Amniotic stem cell (primary cell): ENCODE measurements around the gene PSMD1.
"Not testable (repeated sequence)": the region's sequence is repeated elsewhere in the genome, so short reads cannot be mapped to it uniquely, and the experiment has no call there.

Experiments
- DNase-seq: peaks from one replicate; lab custom pipeline; 2025; lab: John Stamatoyannopoulos, UW

Gene PSMD1

DNA sequence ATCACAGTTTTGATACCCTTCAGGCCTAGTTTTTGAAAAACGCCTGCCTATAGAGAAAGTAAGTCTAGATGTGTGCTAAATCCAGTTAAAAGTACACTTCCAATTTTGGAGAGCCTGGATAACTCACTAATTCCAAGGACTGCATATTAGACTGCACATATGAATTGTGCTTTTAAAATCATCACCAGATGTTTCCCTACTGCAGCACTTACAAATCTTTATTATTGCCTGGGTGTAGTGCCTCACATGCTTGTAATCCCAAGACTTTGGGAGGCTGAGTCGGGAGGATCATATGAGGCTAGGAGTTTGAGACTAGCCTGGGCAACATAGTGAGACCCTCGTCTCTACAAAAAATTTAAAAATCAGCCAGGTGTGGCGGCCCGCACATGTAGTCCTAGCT, 104.0 kb downstream of the PSMD1 start:
- no peak for DNase-seq

DNA sequence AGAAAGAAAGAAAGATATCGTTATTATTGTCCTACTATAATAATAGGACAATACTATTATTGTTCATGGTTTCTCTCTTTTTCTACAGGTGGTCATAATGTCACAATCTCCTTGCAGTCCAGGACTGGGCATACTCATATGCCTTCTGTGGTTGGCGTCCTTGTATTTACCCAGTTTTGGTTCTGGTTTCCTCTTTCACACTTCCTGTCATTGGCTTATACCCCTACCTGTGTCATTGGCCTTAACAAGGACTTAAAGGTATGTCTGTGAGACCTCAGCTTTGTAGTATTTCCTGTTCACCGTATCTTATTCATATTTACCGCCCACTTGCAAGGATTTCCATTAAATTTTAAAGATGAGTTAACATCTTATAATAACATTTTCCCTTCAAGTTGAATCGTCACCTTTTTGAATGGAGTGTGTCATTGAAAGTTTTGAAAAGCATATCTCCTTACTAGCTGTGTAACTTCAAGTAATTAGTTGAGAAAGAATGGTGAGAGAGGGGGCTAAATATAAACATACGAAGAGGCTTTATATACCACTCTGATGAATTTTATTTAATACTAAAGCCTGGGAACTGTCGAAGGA, 104.7 kb downstream of the PSMD1 start:
- DNase-seq: no peak

DNA sequence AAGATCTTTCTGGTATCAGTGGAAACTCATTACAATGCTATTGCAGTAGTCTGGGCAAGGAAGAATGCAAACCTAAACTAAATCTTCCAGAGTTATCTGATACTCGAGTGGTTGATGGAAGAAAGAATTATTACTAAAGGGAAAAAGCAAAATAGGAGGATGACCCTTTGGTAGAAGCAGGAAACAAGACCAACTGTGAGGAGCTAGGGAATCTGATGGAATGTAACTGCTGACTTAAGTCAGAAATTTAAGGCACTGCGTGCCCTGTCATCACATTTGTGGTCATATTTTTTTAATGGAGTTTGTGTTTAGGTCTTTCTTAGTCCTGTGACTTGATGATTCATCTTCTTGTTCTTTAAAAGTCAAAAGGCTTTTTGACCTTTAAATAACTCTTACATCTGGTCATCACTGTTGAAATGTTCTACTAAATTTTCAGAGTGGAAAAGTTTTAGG, 105.2 kb downstream of the PSMD1 start:
- DNase-seq: peak; percentile 79

- no peak for DNase-seq
Observed at GRCh38 chr2:231163011-231163410, 106.3 kb downstream of the PSMD1 start.

GRCh38 chr2:231163414-231164095, 106.9 kb downstream of the PSMD1 start:
- no peak for DNase-seq

- DNase-seq: no peak
Observed at GRCh38 chr2:231167745-231168459, 111.2 kb downstream of the PSMD1 start.

- DNase-seq: no peak
Observed at GRCh38 chr2:231168460-231169139, 111.9 kb downstream of the PSMD1 start.

DNA sequence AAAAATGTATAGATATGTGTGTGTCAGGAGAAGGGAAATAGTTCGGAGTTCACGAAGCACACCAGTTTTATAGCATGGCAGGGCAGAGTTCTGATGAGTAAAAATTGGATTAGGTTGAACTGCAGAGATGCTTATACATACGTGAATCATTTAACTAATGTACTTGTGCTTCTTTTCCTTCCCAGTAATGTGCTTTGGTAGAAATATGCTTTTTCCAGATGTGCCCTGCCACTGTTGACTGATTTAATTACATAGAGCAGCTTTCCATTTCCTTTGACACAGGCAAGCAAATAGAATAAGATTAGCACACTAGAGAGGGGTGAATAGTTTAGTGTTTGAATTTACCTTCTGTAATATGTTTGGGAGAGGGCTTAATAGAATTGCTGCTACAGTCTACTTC, 112.8 kb downstream of the PSMD1 start:
- DNase-seq: no peak

GRCh38 chr2:231170055-231170454, 113.4 kb downstream of the PSMD1 start:
- DNase-seq: no peak

DNA sequence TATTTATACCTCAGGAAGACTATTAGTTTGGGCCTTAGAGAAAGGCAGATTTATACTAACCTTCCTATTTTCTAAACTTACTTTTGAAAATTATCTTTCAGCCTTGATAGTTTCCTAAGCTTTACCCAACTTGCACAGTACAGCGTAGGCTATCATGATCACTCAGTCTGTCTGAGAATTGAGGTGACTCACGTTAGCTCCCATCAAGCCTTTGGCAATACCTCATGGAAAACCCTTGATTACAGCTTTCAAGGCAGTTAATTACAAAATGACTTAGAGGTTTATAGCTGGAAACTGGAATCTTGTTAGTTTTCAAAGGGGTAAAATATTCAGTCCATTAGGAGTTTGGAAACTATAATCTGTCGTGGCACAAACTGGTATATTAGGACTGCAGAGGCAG, 115.4 kb downstream of the PSMD1 start:
- no peak for DNase-seq

GRCh38 chr2:231174211-231174651, 117.6 kb downstream of the PSMD1 start:
- DNase-seq: no peak

DNA sequence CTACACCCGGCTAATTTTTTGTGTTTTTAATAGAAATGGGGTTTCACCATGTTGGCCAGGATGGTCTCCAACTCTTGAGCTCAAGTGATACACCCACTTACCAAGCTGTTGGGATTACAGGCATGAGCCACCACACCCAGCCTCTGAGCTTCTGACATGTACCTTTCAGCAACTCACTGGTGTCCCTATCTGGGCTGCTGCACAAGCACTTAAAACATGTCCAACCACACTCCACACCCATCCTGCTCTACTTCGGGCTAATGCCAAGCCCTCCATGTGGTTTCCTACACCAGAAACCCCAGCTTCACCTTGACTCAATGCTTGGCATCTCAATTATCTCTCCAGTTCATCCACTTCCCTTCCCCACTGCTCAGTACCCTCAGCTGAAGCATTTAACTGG, 119.4 kb downstream of the PSMD1 start:
- DNase-seq: no peak

DNA sequence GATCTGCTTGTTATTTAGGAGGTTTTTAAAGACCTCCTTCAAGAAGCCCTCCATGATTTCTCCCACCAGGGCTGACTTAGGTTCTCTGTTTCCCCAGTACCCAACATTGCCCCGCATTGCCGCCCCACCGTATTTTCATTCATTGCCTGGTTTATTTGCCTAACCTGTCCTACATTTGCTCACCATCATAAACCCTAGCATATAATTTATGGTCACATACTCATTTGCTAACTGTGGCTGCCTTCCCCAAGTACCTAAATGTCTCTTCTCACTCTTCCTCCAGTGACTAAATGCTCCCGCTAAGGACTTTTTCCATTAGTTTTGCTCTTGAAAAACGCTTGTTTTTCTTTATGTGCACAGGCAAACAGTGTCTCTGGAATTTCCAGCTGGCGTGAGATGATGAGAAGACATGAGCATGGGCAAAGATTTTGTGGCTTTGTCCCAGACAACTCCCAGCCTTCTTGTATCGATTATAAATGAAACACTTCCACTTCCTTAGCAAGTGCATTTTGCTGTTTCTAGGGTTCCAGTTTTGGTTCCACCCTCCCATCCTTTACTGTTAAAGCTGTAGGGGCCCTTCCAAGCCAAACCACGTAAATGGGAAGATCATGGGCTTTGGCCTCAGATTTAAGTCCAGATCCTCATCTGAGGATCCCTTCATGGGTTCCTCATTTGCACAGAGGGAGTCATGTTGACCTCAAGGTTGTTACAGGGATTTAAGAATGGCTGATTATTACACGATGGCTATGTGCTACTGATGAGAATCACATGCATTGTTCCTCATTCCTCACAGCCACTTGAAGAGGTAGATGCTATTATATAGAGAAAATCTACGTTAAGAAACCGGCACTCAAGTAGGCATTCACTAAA, 120.7 kb downstream of the PSMD1 start:
- DNase-seq: no peak

GRCh38 chr2:231178805-231179204, 122.1 kb downstream of the PSMD1 start:
- not testable (repeated sequence) for DNase-seq

DNA sequence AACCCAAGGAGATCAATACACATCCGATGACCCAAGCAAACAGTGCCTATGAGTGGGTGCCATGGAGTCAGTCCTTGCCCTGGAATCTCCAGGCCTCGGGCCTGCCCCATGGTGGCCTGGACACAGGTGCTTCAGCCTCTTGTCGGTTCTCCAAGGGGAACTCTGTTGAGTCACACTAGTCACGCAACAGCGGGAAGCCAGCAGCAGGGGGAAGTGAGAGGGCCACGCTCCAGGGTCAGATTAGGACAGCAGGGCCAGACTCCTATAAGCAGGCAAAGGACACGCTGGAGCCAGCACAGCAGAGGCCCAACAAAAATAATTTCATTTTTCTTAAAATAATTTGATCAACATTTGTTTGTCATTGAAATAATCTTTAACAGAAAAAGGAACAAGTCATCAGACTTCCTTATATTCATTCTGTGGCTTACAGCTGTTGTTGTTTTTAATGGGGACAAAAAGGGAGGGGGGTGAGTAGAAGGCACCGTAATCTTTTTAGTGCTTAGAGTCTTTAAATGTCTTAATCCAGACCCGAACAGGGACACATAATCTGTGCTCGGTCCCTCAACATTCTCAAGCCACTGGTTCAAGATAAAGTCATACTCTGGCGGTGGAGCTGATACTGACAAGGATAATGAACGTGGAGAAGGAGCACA, 125.3 kb downstream of the PSMD1 start:
- no peak for DNase-seq

DNA sequence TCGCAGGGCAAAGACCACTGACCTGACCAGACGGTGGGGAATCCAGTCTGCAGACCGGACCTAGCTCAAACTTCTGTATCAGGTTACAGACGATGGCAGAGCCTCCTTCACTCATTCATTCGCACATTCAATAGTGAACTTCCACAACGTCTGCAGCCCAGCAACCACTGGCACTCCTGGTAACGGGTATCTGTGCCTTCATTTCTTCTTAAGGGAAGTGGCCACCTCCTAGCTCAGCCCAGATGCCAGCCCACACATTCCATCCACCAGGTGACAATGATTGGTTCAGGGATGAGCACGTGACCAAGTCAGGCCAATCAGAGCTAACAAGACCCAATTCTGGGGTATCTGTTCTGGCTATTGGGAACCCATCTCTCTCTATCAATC, 125.8 kb downstream of the PSMD1 start:
- no peak for DNase-seq

GRCh38 chr2:231183851-231184250, 127.2 kb downstream of the PSMD1 start:
- no peak for DNase-seq

DNA sequence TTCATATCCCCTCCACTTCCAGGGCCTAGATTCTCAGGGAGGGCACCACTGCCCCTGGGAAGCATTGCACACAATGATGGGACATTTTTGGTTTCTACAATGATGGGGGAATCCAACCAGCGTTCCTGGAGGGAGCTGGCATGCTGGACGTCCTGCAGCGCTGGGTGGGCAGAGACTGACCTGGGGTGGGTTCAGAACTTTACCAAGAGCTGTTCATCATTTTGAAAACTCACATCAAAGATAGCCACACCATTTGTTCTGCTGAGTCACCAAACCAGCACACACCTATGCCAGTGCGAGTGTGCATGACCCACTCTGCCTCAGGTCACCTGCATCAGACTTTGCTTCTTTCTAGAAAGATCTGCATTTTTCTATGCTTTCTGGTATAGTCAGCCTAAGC, 127.7 kb downstream of the PSMD1 start:
- no peak for DNase-seq

DNA sequence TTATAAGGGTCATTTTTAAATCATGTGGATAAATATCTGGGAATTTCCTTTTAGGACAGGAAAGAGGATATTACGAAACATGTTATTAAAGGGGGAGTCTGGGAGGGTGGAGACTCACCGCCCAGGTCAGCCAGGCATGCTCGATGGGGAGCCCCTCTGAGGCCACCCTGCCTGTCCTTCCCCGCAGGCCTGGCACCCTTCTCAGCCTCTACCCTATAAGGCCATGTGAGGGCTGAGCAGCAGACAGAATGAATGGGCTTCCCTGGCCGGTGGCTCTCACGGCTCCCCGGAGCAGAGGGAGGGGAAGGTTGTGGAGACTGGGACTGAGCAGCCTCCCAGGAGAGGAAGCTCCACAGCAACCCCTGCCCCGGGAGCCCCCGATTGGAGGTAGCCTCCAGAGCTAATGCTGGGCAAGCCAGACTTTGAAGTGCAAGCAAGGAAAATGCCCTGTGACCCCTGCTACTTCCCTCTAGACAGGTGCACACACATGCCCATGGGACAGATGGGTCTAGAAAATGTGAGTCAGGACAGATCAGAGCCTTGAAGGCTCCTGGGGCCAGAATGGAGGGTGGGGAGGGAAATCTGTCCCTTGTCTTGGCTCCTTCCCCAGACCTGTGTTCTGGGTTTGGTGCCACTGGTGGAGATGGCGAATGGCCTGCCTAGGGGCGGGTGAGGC, 128.5 kb downstream of the PSMD1 start:
- no peak for DNase-seq

DNA sequence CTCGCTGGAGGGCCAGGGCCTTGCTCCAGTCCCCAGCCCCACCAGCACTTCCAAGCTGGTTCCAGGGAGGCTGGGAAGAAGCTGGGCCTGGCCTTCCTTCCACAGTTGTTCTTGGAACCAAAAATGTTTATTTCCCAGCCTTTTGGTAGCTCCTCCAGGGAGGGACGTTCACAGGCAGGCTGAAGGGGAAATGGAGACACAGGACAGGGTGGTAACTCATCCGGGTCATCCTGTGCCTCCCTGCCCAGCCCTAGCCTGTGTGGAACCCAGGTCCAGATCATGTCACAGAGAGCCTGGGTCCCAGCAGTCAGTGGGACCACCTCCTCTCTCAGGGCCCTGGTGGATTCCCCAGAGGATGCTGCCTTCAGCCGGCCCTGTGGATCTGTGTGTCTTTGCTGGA, 129.2 kb downstream of the PSMD1 start:
- no peak for DNase-seq

- no peak for DNase-seq
Observed at GRCh38 chr2:231186325-231186724, 129.7 kb downstream of the PSMD1 start.
